Nephron (organoid): ENCODE measurements around the gene RASL11A.

ENCODE experiments used
- H3K27ac Mint-ChIP-seq, 3 experiments: 2 replicates each; pipeline ENCODE4 v1.8.0; 2020; ENCODE audit warnings: mixed read lengths in 3 of 3, mild to moderate bottlenecking in 2 of 3, moderate library complexity in 1 of 3
- H3K27me3 Mint-ChIP-seq: 2 replicates; pipeline ENCODE4 v1.8.0; 2021; ENCODE audit warnings: low read depth, mild to moderate bottlenecking, moderate library complexity, mixed read lengths
- H3K36me3 Mint-ChIP-seq: 2 replicates; pipeline ENCODE4 v1.8.0; 2020; ENCODE audit warnings: low read depth, mixed read lengths
- H3K4me1 Mint-ChIP-seq: 2 replicates; pipeline ENCODE4 v1.8.0; 2020; ENCODE audit warnings: mixed read lengths
- H3K4me3 Mint-ChIP-seq, 3 experiments: 2 replicates each; pipeline ENCODE4 v1.8.0; 2020; ENCODE audit warnings: mild to moderate bottlenecking in 3 of 3, mixed read lengths in 3 of 3, moderate library complexity in 2 of 3
- H3K9me3 Mint-ChIP-seq: 2 replicates; pipeline ENCODE4 v1.8.0; 2020; ENCODE audit warnings: mixed read lengths
- CTCF ChIP-seq, 3 experiments: fragments of 200-600 bp; sonication (generic); IDR thresholded peaks; one replicate each; pipeline ENCODE4 v1.5.0; 2021; ENCODE audit warnings: antibody characterized with exemption in 3 of 3; ENCODE audit not compliant: unreplicated experiment in 3 of 3

Gene RASL11A

GRCh38 chr13:27264181-27264580 lies 6.4 kb upstream of the RASL11A start:
- H3K9me3 Mint-ChIP-seq, result no peaks in the 10 kb centered on the region
- H3K36me3 Mint-ChIP-seq, result peaks cover 35% of the 10 kb centered on the region
- TF ChIP-seq CTCF (IDR thresholded peaks at IDR 0.05; ENCODE audit: unreplicated experiment in 3 of 3), result no peak
- H3K27me3 Mint-ChIP-seq, result no peaks in the 10 kb centered on the region
- peak overlapping the region in 2 of 3 experiments; percentile 0 to 15 for H3K4me3 Mint-ChIP-seq
- peak overlapping the region; percentile 36 to 90 (median 86) for H3K27ac Mint-ChIP-seq
- peaks cover 19% of the 10 kb centered on the region for H3K4me1 Mint-ChIP-seq

- H3K27me3 Mint-ChIP-seq, result no peaks in the 10 kb centered on the region
- H3K9me3 Mint-ChIP-seq, result no peaks in the 10 kb centered on the region
- peaks cover 31% of the 10 kb centered on the region for H3K36me3 Mint-ChIP-seq
- H3K27ac Mint-ChIP-seq, result peak overlapping the region; percentile 36 to 90 (median 86)
- H3K4me1 Mint-ChIP-seq, result peaks cover 19% of the 10 kb centered on the region
- no peak overlapping the region for H3K4me3 Mint-ChIP-seq
- TF ChIP-seq CTCF (IDR thresholded peaks at IDR 0.05; ENCODE audit: unreplicated experiment in 3 of 3), result no peak
Observed at GRCh38 chr13:27264648-27265047, 6.0 kb upstream of the RASL11A start.

GRCh38 chr13:27266917-27267316 lies 3.7 kb upstream of the RASL11A start:
- H3K36me3 Mint-ChIP-seq, result peaks cover 17% of the 10 kb centered on the region
- H3K4me1 Mint-ChIP-seq, result peaks cover 30% of the 10 kb centered on the region
- peak overlapping the region in 1 of 3 experiments; percentile 33 for H3K4me3 Mint-ChIP-seq
- no peak overlapping the region for H3K27ac Mint-ChIP-seq
- no peak for TF ChIP-seq CTCF (IDR thresholded peaks at IDR 0.05; ENCODE audit: unreplicated experiment in 3 of 3)
- peaks cover 5% of the 10 kb centered on the region for H3K27me3 Mint-ChIP-seq
- H3K9me3 Mint-ChIP-seq, result no peaks in the 10 kb centered on the region

- no peak for TF ChIP-seq CTCF (IDR thresholded peaks at IDR 0.05; ENCODE audit: unreplicated experiment in 3 of 3)
- Mint-ChIP-seq H3K27me3 (peaks cover 5% of the 10 kb centered on the region), H3K36me3 (peaks cover 15% of the 10 kb centered on the region), H3K9me3 (no peaks in the 10 kb centered on the region), H3K27ac (no peak overlapping the region), H3K4me1 (peaks cover 34% of the 10 kb centered on the region), H3K4me3 (no peak overlapping the region)
Observed at GRCh38 chr13:27267596-27267995, 3.0 kb upstream of the RASL11A start.

GRCh38 chr13:27269114-27269665 lies 1.4 kb upstream of the RASL11A start:
- Mint-ChIP-seq H3K4me1 (peaks cover 38% of the 10 kb centered on the region), H3K27me3 (peaks cover 5% of the 10 kb centered on the region), H3K4me3 (peak overlapping the region; percentile 92 to 93 (median 92)), H3K36me3 (peaks cover 10% of the 10 kb centered on the region), H3K9me3 (no peaks in the 10 kb centered on the region), H3K27ac (no peak overlapping the region)
- no peak for TF ChIP-seq CTCF (IDR thresholded peaks at IDR 0.05; ENCODE audit: unreplicated experiment in 3 of 3)

- Mint-ChIP-seq H3K36me3 (no peaks in the 10 kb centered on the region), H3K9me3 (no peaks in the 10 kb centered on the region), H3K27me3 (peaks cover 12% of the 10 kb centered on the region), H3K4me1 (peaks cover 51% of the 10 kb centered on the region), H3K27ac (peak overlapping the region; percentile 77 to 90 (median 84)), H3K4me3 (peak overlapping the region; percentile 92 to 95 (median 92))
- no peak for TF ChIP-seq CTCF (IDR thresholded peaks at IDR 0.05; ENCODE audit: unreplicated experiment in 3 of 3)
Observed at GRCh38 chr13:27271570-27272096, 1.0 kb downstream of the RASL11A start.
